Thyroid gland (tissue), 4 donors: ENCODE data around the gene MRPL4. TPM values are rescaled to one million over a fixed set of nuclear protein-coding genes. Genes with fewer than 3 reads are reported as not detected.

ENCODE experiments used
- DNase-seq, 2 donors: peaks; one replicate each; pipeline ENCODE4 v3.0.0-alpha.2; 2019
- H3K27ac ChIP-seq, 3 donors: fragments of 200-600 bp; sonication (generic); 1 replicate in 2 of 3; 2 replicates in 1 of 3; pipeline ENCODE4 v1.5.1; 2016 to 2019; ENCODE audit warnings: mild to moderate bottlenecking in 1 of 3, moderate library complexity in 1 of 3
- H3K27me3 ChIP-seq: fragments of 200-600 bp; sonication (generic); one replicate; pipeline ENCODE4 v1.5.1; 2019
- H3K36me3 ChIP-seq, 2 donors: fragments of 200-600 bp; sonication (generic); one replicate each; pipeline ENCODE4 v1.5.1; 2016 to 2019
- H3K4me1 ChIP-seq, 2 donors: fragments of 200-600 bp; sonication (generic); one replicate each; pipeline ENCODE4 v1.5.1; 2017 to 2019
- H3K4me3 ChIP-seq, 3 donors: fragments of 200-600 bp; sonication (generic); replicated peaks in 1 of 3; 1 replicate in 2 of 3; 2 replicates in 1 of 3; pipeline ENCODE4 v1.5.1; 2016; ENCODE audit warnings: mild to moderate bottlenecking in 1 of 3
- H3K9me3 ChIP-seq: fragments of 200-600 bp; sonication (generic); one replicate; pipeline ENCODE4 v1.5.1; 2017
- POLR2A ChIP-seq, 2 donors: fragments of 450-650 bp; IDR thresholded peaks; one replicate each; pipeline ENCODE4 v1.6.1; 2017; ENCODE audit warnings: antibody characterized with exemption in 2 of 2, mild to moderate bottlenecking in 2 of 2, moderate library complexity in 1 of 2
- WGBS, 2 donors: methylation state at CpG; one replicate each; pipeline ENCODE4 v1.1.5; 2017; 5-methylcytosine and 5-hydroxymethylcytosine counted together
- intact Hi-C: fragments of 100-400 bp; cut with DNase I; formaldehyde crosslinking; loops from one replicate; pipeline ENCODE4 v1.15.1; 2023
- microRNA-seq: library from miRNA; unstranded; fragments of <30 nt; microRNA quantifications from one replicate; pipeline ENCODE4, GENCODE V29; 2016
- small RNA-seq: library from RNA; depleted of rRNA; stranded (forward); fragments of <200 nt; gene quantifications from one replicate; pipeline ENCODE3, GENCODE V24; 2016
- total RNA-seq, 4 donors: library from RNA; depleted of rRNA; stranded (reverse); fragments of >200 nt; gene quantifications; one replicate each; pipeline ENCODE4 v1.2.3, GENCODE V29; 2016
- TF ChIP-seq, protein P1 (sequence below), 6 experiments: fragments of 200-600 bp in 3 of 6; fragments of 450-650 bp in 3 of 6; sonication (generic) in 3 of 6; IDR thresholded peaks; one replicate each; pipeline ENCODE4 v1.5.1; 2016 to 2019; ENCODE audit warnings: antibody characterized with exemption in 6 of 6, mild to moderate bottlenecking in 2 of 6, inconsistent platforms in 1 of 6, moderate library complexity in 1 of 6

MRPL4 gene
- total RNA-seq, 4 donors from 2014 or later, result 36.1 to 81.7 (median 54.9) TPM

DNA sequence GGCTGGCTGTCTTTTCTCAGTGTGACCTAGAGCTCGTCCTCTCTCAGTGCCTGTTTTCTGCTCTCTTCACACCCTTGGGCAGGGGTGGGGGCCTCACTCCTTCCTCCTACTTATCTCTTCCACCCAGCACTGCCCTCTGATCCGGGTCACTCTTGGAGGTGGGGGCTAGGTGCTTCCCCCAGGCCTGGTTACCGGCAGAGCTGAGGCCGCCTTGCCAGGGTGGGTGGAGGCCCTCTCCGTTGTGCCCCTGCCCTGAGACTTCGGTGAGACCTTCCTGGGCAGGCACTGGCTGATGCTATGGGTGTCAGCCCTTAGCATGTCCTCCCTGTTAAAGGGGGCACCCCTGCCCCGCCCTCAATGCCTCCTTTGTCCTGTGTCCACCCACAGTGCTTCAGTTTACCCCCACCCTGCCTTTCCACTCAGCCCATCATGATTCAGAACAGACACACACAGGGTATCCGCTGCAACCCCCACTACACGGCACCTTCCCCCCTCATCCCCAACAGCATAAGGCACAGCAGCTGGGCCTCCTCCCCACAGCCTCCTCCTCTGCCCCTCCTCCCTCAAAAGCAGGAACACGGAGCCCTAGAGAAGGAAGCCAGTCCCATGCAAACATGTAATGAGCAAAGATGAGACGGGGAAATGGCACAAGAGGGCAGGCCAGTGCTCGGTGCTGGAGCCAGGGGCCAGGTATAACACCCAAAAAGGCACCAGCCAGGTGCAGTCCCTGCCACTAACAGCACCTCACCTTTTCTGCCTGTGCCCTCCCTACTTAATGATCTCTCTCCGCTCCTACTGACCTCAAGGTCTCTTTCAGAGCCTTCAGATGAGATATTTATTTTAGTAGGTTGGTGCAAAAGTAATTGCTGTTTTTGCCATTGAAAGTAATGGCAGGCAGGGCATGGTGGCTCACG is 47.8 kb downstream of the MRPL4 start:
- H3K27me3 ChIP-seq, result peaks cover 4% of the 10 kb centered on the region
- intact Hi-C loops, result no loop called here
- 58 to 59% methylated on average over 14 of the region's 14 CpGs for WGBS, 2 donors

GRCh38 chr19:10305139-10305806 is 53.3 kb downstream of the MRPL4 start:
- Histone ChIP-seq H3K27me3 (no peaks in the 10 kb centered on the region), H3K36me3 (no peaks in the 10 kb centered on the region), H3K4me1 (no peaks in the 10 kb centered on the region), H3K27ac (no peak overlapping the region), H3K4me3 (no peak overlapping the region), H3K9me3 (no peaks in the 10 kb centered on the region)
- whole genome bisulfite sequencing, 2 donors, result 71 to 82% methylated on average over 17 of the region's 17 CpGs
- DNase-seq, result no peak
- TF ChIP-seq POLR2A (IDR thresholded peaks at IDR 0.05), result no peak
- TF ChIP-seq, protein P1, sequence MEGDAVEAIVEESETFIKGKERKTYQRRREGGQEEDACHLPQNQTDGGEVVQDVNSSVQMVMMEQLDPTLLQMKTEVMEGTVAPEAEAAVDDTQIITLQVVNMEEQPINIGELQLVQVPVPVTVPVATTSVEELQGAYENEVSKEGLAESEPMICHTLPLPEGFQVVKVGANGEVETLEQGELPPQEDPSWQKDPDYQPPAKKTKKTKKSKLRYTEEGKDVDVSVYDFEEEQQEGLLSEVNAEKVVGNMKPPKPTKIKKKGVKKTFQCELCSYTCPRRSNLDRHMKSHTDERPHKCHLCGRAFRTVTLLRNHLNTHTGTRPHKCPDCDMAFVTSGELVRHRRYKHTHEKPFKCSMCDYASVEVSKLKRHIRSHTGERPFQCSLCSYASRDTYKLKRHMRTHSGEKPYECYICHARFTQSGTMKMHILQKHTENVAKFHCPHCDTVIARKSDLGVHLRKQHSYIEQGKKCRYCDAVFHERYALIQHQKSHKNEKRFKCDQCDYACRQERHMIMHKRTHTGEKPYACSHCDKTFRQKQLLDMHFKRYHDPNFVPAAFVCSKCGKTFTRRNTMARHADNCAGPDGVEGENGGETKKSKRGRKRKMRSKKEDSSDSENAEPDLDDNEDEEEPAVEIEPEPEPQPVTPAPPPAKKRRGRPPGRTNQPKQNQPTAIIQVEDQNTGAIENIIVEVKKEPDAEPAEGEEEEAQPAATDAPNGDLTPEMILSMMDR (IDR thresholded peaks at IDR 0.05), result no peak
- intact Hi-C loops, result no loop called here

More for the DNA sequence above, 47.8 kb downstream of the MRPL4 start:
- H3K4me3 ChIP-seq, result no peak overlapping the region
- no peak for DNase-seq
- H3K27ac ChIP-seq, result no peak overlapping the region
- peaks cover 3 to 16% of the 10 kb centered on the region in 2 donors for H3K4me1 ChIP-seq
- TF ChIP-seq, protein P1 (IDR thresholded peaks at IDR 0.05), result no peak
- no peak for TF ChIP-seq POLR2A (IDR thresholded peaks at IDR 0.05)
- H3K36me3 ChIP-seq, result no peaks in the 10 kb centered on the region
- no peaks in the 10 kb centered on the region for H3K9me3 ChIP-seq

- TF ChIP-seq, protein P1 (IDR thresholded peaks at IDR 0.05), result no peak
- no peak for TF ChIP-seq POLR2A (IDR thresholded peaks at IDR 0.05)
- no peaks in the 10 kb centered on the region for H3K4me1 ChIP-seq
- intact Hi-C loops, result no loop called here
- no peak overlapping the region for H3K4me3 ChIP-seq
- no peak overlapping the region for H3K27ac ChIP-seq
- H3K9me3 ChIP-seq, result no peaks in the 10 kb centered on the region
- no peak for DNase-seq
- no peaks in the 10 kb centered on the region for H3K36me3 ChIP-seq
- WGBS, 2 donors, result 91 to 93% methylated on average over 5 of the region's 5 CpGs
- no peaks in the 10 kb centered on the region for H3K27me3 ChIP-seq
Measured at GRCh38 chr19:10306327-10306726, 54.3 kb downstream of the MRPL4 start.

DNA sequence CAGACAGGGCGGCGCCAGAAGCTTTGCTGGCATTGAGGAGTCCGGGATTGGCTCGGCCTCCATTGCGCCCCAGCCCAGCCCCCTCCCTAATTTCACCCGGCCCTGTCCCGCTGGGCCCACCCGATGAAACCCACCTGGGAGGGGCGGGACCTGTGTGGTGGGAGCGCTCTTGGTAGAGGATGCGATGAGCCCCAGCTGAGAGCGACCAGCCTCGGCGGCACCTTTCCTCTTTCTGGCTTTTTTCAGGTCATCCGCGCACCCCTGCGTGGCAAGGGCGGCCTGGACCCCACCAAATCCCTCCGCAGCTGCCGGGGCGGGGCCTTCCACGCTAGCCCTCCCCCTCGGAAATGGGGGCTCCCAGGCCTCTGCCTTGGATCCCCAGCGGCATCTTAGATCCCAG is 57.4 kb downstream of the MRPL4 start, which contains the start of gene ZGLP1:
Gene ZGLP1 (minus strand): TSS at position 393 of the 400 bp plus-strand sequence.
- WGBS, 2 donors, result 93% methylated on average over 15 to 24 of the region's 24 CpGs
- no peaks in the 10 kb centered on the region for H3K9me3 ChIP-seq
- H3K27me3 ChIP-seq, result no peaks in the 10 kb centered on the region
- no peak for DNase-seq
- no peak within 1 kb of the TSS for H3K4me3 ChIP-seq
- no peaks in the 10 kb centered on the region for H3K4me1 ChIP-seq
- intact Hi-C loops, result no loop called here
- no peak within 1 kb of the TSS for H3K27ac ChIP-seq
- H3K36me3 ChIP-seq, result no peaks in the 10 kb centered on the region
- TF ChIP-seq, protein P1 (IDR thresholded peaks at IDR 0.05), result no peak
- TF ChIP-seq POLR2A (IDR thresholded peaks at IDR 0.05), result no peak

Small RNA genes lying within 50 kb of the gene (microRNA-seq; reads per million reads assigned to microRNA genes)
- gene MIR4322, result not detected

Small RNA genes lying within 50 kb of the gene (small RNA-seq; reads per million reads assigned to genes)
- not detected for gene AC011511.1
- gene MIR4322, result not detected

Other genes with a start within 250 kb of the MRPL4 start
- gene COL5A3, start 241.7 kb upstream of the MRPL4 start, total RNA-seq, result 10 to 100 TPM in 1 of 4 donors, 1 to 10 TPM in 3; 2.0 to 10.1 (median 5.3) TPM
- gene RDH8, start 238.7 kb upstream of the MRPL4 start, total RNA-seq, result not detected
- 10 to 100 TPM; 18.5 to 46.1 (median 32.6) TPM for gene SHFL, start 165.9 kb upstream of the MRPL4 start, total RNA-seq
- under 1 TPM in 2 of 4 donors, not detected in 2; 0.33 to 0.54 TPM for gene ANGPTL6, start 149.5 kb upstream of the MRPL4 start, total RNA-seq
- 10 to 100 TPM; 26.2 to 33.0 (median 29.7) TPM for gene PPAN, start 145.9 kb upstream of the MRPL4 start, total RNA-seq
- 1 to 10 TPM; 6.1 to 9.3 (median 6.3) TPM for gene P2RY11, start 140.5 kb upstream of the MRPL4 start, total RNA-seq
- 100 to 1,000 TPM; 219 to 342 (median 250) TPM for gene EIF3G, start 132.3 kb upstream of the MRPL4 start, total RNA-seq
- gene DNMT1, start 57.3 kb upstream of the MRPL4 start, total RNA-seq, result 10 to 100 TPM; 31.2 to 49.5 (median 36.0) TPM
- gene S1PR2, start 20.9 kb upstream of the MRPL4 start, total RNA-seq, result 1 to 10 TPM; 3.6 to 9.8 (median 5.3) TPM
- gene ICAM1, start 18.9 kb downstream of the MRPL4 start, total RNA-seq, result 10 to 100 TPM in 3 of 4 donors, 1 to 10 TPM in 1; 8.1 to 37.6 (median 19.7) TPM
- gene ICAM4, start 34.7 kb downstream of the MRPL4 start, total RNA-seq, result under 1 TPM in 1 of 4 donors, not detected in 3; 0.44 TPM
- gene ICAM5, start 37.7 kb downstream of the MRPL4 start, total RNA-seq, result 1 to 10 TPM in 2 of 4 donors, not detected in 2; 1.0 to 1.6 TPM
- 1 to 10 TPM in 3 of 4 donors, under 1 TPM in 1; 0.75 to 8.8 (median 2.2) TPM for gene ZGLP1, start 57.6 kb downstream of the MRPL4 start, total RNA-seq
- gene FDX2, start 63.8 kb downstream of the MRPL4 start, total RNA-seq, result 10 to 100 TPM; 22.8 to 44.8 (median 33.3) TPM
- 10 to 100 TPM; 18.3 to 52.0 (median 39.1) TPM for gene RAVER1, start 81.3 kb downstream of the MRPL4 start, total RNA-seq
- 1 to 10 TPM; 5.5 to 8.5 (median 5.8) TPM for gene ICAM3, start 87.4 kb downstream of the MRPL4 start, total RNA-seq
- 100 to 1,000 TPM in 1 of 4 donors, 10 to 100 TPM in 3; 59.1 to 127 (median 70.3) TPM for gene TYK2, start 128.4 kb downstream of the MRPL4 start, total RNA-seq
- gene CDC37, start 151.3 kb downstream of the MRPL4 start, total RNA-seq, result 100 to 1,000 TPM in 3 of 4 donors, 10 to 100 TPM in 1; 99.7 to 154 (median 125) TPM
- 10 to 100 TPM; 16.1 to 21.0 (median 18.4) TPM for gene PDE4A, start 168.3 kb downstream of the MRPL4 start, total RNA-seq